ENCODE results near the gene COL1A1.
A peak's percentile ranks its signal among the peaks of the same experiment; 100 is the strongest.

COL1A1 gene

GRCh38 chr17:50151937-50152547 lies 49.4 kb downstream of the COL1A1 start:
- H3K27me3 Mint-ChIP-seq: no peaks in the 10 kb centered on the region
- peak overlapping the region; percentile 86 for H3K4me3 Mint-ChIP-seq
- peaks cover 40% of the 10 kb centered on the region for H3K4me1 Mint-ChIP-seq (ENCODE audit: low read depth)
- no peaks in the 10 kb centered on the region for H3K9me3 Mint-ChIP-seq (ENCODE audit: low read depth)
- H3K36me3 Mint-ChIP-seq: no peaks in the 10 kb centered on the region
- peak overlapping the region; percentile 83 for H3K27ac Mint-ChIP-seq

GRCh38 chr17:50151041-50151936 lies 50.1 kb downstream of the COL1A1 start:
- no peaks in the 10 kb centered on the region for H3K9me3 Mint-ChIP-seq (ENCODE audit: low read depth)
- H3K36me3 Mint-ChIP-seq: no peaks in the 10 kb centered on the region
- H3K4me3 Mint-ChIP-seq: peak overlapping the region; percentile 86
- H3K27ac Mint-ChIP-seq: peak overlapping the region; percentile 79
- H3K4me1 Mint-ChIP-seq (ENCODE audit: low read depth): peaks cover 46% of the 10 kb centered on the region
- H3K27me3 Mint-ChIP-seq: no peaks in the 10 kb centered on the region

GRCh38 chr17:50150354-50151040 lies 50.9 kb downstream of the COL1A1 start, which contains the start of gene PPP1R9B:
Gene PPP1R9B, minus strand, starts transcription at chr17:50150677. Its CDS starts 164 bp downstream, at chr17:50150513.
- no peaks in the 10 kb centered on the region for H3K27me3 Mint-ChIP-seq
- no peaks in the 10 kb centered on the region for H3K36me3 Mint-ChIP-seq
- H3K4me1 Mint-ChIP-seq (ENCODE audit: low read depth): peaks cover 51% of the 10 kb centered on the region
- H3K9me3 Mint-ChIP-seq (ENCODE audit: low read depth): no peaks in the 10 kb centered on the region
- H3K4me3 Mint-ChIP-seq: peak within 1 kb of the TSS; percentile 87
- H3K27ac Mint-ChIP-seq: peak within 1 kb of the TSS; percentile 79

- Mint-ChIP-seq H3K27ac (peak overlapping the region; percentile 83), H3K4me3 (peak overlapping the region; percentile 87), H3K36me3 (no peaks in the 10 kb centered on the region), H3K9me3 (ENCODE audit: low read depth) (no peaks in the 10 kb centered on the region), H3K27me3 (no peaks in the 10 kb centered on the region), H3K4me1 (ENCODE audit: low read depth) (peaks cover 54% of the 10 kb centered on the region)
These were observed 51.7 kb downstream of the COL1A1 start for GRCh38 chr17:50149417-50150353.

GRCh38 chr17:50149091-50149416 lies 52.4 kb downstream of the COL1A1 start:
- H3K9me3 Mint-ChIP-seq (ENCODE audit: low read depth): no peaks in the 10 kb centered on the region
- peaks cover 54% of the 10 kb centered on the region for H3K4me1 Mint-ChIP-seq (ENCODE audit: low read depth)
- no peaks in the 10 kb centered on the region for H3K36me3 Mint-ChIP-seq
- H3K27ac Mint-ChIP-seq: peak overlapping the region; percentile 83
- peak overlapping the region; percentile 87 for H3K4me3 Mint-ChIP-seq
- H3K27me3 Mint-ChIP-seq: no peaks in the 10 kb centered on the region

GRCh38 chr17:50148226-50149090 lies 53.0 kb downstream of the COL1A1 start:
- Mint-ChIP-seq H3K4me3 (peak overlapping the region; percentile 95), H3K4me1 (ENCODE audit: low read depth) (peaks cover 58% of the 10 kb centered on the region), H3K27me3 (no peaks in the 10 kb centered on the region), H3K36me3 (no peaks in the 10 kb centered on the region), H3K9me3 (ENCODE audit: low read depth) (no peaks in the 10 kb centered on the region), H3K27ac (peak overlapping the region; percentile 90)

GRCh38 chr17:50147841-50148225 lies 53.6 kb downstream of the COL1A1 start:
- H3K27ac Mint-ChIP-seq: peak overlapping the region; percentile 86
- H3K27me3 Mint-ChIP-seq: no peaks in the 10 kb centered on the region
- no peaks in the 10 kb centered on the region for H3K9me3 Mint-ChIP-seq (ENCODE audit: low read depth)
- peak overlapping the region; percentile 95 for H3K4me3 Mint-ChIP-seq
- H3K4me1 Mint-ChIP-seq (ENCODE audit: low read depth): peaks cover 61% of the 10 kb centered on the region
- no peaks in the 10 kb centered on the region for H3K36me3 Mint-ChIP-seq

GRCh38 chr17:50146927-50147665 lies 54.3 kb downstream of the COL1A1 start:
- Mint-ChIP-seq H3K27me3 (no peaks in the 10 kb centered on the region), H3K4me3 (peak overlapping the region; percentile 95), H3K9me3 (ENCODE audit: low read depth) (no peaks in the 10 kb centered on the region), H3K36me3 (no peaks in the 10 kb centered on the region), H3K4me1 (ENCODE audit: low read depth) (peaks cover 64% of the 10 kb centered on the region), H3K27ac (peak overlapping the region; percentile 86)

- Mint-ChIP-seq H3K27ac (peak overlapping the region; percentile 86), H3K36me3 (no peaks in the 10 kb centered on the region), H3K4me1 (ENCODE audit: low read depth) (peaks cover 67% of the 10 kb centered on the region), H3K9me3 (ENCODE audit: low read depth) (no peaks in the 10 kb centered on the region), H3K4me3 (peak overlapping the region; percentile 95), H3K27me3 (no peaks in the 10 kb centered on the region)
These were observed 55.1 kb downstream of the COL1A1 start for GRCh38 chr17:50146230-50146926.

GRCh38 chr17:50145532-50146229 lies 55.8 kb downstream of the COL1A1 start:
- Mint-ChIP-seq H3K27me3 (no peaks in the 10 kb centered on the region), H3K9me3 (ENCODE audit: low read depth) (no peaks in the 10 kb centered on the region), H3K36me3 (no peaks in the 10 kb centered on the region), H3K4me1 (ENCODE audit: low read depth) (peaks cover 73% of the 10 kb centered on the region), H3K4me3 (peak overlapping the region; percentile 95), H3K27ac (peak overlapping the region; percentile 70)

GRCh38 chr17:50144845-50145531 lies 56.4 kb downstream of the COL1A1 start:
- Mint-ChIP-seq H3K27me3 (no peaks in the 10 kb centered on the region), H3K36me3 (no peaks in the 10 kb centered on the region), H3K27ac (peak overlapping the region; percentile 70), H3K9me3 (ENCODE audit: low read depth) (no peaks in the 10 kb centered on the region), H3K4me1 (ENCODE audit: low read depth) (peaks cover 79% of the 10 kb centered on the region), H3K4me3 (peak overlapping the region; percentile 40)

- H3K27me3 Mint-ChIP-seq: no peaks in the 10 kb centered on the region
- peaks cover 84% of the 10 kb centered on the region for H3K4me1 Mint-ChIP-seq (ENCODE audit: low read depth)
- peak overlapping the region; percentile 14 for H3K4me3 Mint-ChIP-seq
- H3K27ac Mint-ChIP-seq: peak overlapping the region; percentile 62
- H3K36me3 Mint-ChIP-seq: peaks cover 2% of the 10 kb centered on the region
- no peaks in the 10 kb centered on the region for H3K9me3 Mint-ChIP-seq (ENCODE audit: low read depth)
These were observed 57.1 kb downstream of the COL1A1 start for GRCh38 chr17:50144355-50144754.

Data from activated naive CD8-positive, alpha-beta T cell (primary cell).